Measurements from ENCODE around the gene LRP1B. TPM values are rescaled to one million over a fixed set of nuclear protein-coding genes. Genes with fewer than 3 reads are reported as not detected.

LRP1B gene
- total RNA-seq, 1 experiment from 2014 or later = 0.17 TPM

- Histone ChIP-seq H3K4me3 (ENCODE audit: insufficient read depth, low read depth, low read length) (no peak overlapping the region), H3K36me3 (replicated peaks; ENCODE audit: control insufficient read depth, insufficient read depth, low read length) (no peaks in the 10 kb centered on the region), H3K27me3 (ENCODE audit: control insufficient read depth, insufficient read depth, low read length) (no peaks in the 10 kb centered on the region)
- DNase-seq = no peak
Measured at GRCh38 chr2:142041996-142042395, 88.8 kb downstream of the LRP1B start.

GRCh38 chr2:142041105-142041504 lies 89.7 kb downstream of the LRP1B start:
- no peak overlapping the region for H3K4me3 ChIP-seq (ENCODE audit: insufficient read depth, low read depth, low read length)
- H3K36me3 ChIP-seq (replicated peaks; ENCODE audit: control insufficient read depth, insufficient read depth, low read length) = no peaks in the 10 kb centered on the region
- DNase-seq = no peak
- no peaks in the 10 kb centered on the region for H3K27me3 ChIP-seq (ENCODE audit: control insufficient read depth, insufficient read depth, low read length)

- Histone ChIP-seq H3K27me3 (ENCODE audit: control insufficient read depth, insufficient read depth, low read length) (no peaks in the 10 kb centered on the region), H3K4me3 (ENCODE audit: insufficient read depth, low read depth, low read length) (no peak overlapping the region), H3K36me3 (replicated peaks; ENCODE audit: control insufficient read depth, insufficient read depth, low read length) (no peaks in the 10 kb centered on the region)
- DNase-seq = no peak
Measured at GRCh38 chr2:142040556-142040955, 90.3 kb downstream of the LRP1B start.

GRCh38 chr2:142038826-142039225 lies 92.0 kb downstream of the LRP1B start:
- no peak for DNase-seq
- Histone ChIP-seq H3K36me3 (replicated peaks; ENCODE audit: control insufficient read depth, insufficient read depth, low read length) (no peaks in the 10 kb centered on the region), H3K4me3 (ENCODE audit: insufficient read depth, low read depth, low read length) (no peak overlapping the region), H3K27me3 (ENCODE audit: control insufficient read depth, insufficient read depth, low read length) (no peaks in the 10 kb centered on the region)

GRCh38 chr2:142037744-142038143 lies 93.1 kb downstream of the LRP1B start:
- no peaks in the 10 kb centered on the region for H3K27me3 ChIP-seq (ENCODE audit: control insufficient read depth, insufficient read depth, low read length)
- no peaks in the 10 kb centered on the region for H3K36me3 ChIP-seq (replicated peaks; ENCODE audit: control insufficient read depth, insufficient read depth, low read length)
- no peak for DNase-seq
- H3K4me3 ChIP-seq (ENCODE audit: insufficient read depth, low read depth, low read length) = no peak overlapping the region

GRCh38 chr2:142037066-142037465 lies 93.8 kb downstream of the LRP1B start:
- Histone ChIP-seq H3K4me3 (ENCODE audit: insufficient read depth, low read depth, low read length) (no peak overlapping the region), H3K36me3 (replicated peaks; ENCODE audit: control insufficient read depth, insufficient read depth, low read length) (no peaks in the 10 kb centered on the region), H3K27me3 (ENCODE audit: control insufficient read depth, insufficient read depth, low read length) (no peaks in the 10 kb centered on the region)
- DNase-seq = no peak

GRCh38 chr2:142033393-142033792 lies 97.4 kb downstream of the LRP1B start:
- Histone ChIP-seq H3K27me3 (ENCODE audit: control insufficient read depth, insufficient read depth, low read length) (no peaks in the 10 kb centered on the region), H3K4me3 (ENCODE audit: insufficient read depth, low read depth, low read length) (no peak overlapping the region), H3K36me3 (replicated peaks; ENCODE audit: control insufficient read depth, insufficient read depth, low read length) (no peaks in the 10 kb centered on the region)
- no peak for DNase-seq

GRCh38 chr2:142031656-142032055 lies 99.2 kb downstream of the LRP1B start:
- DNase-seq = no peak
- H3K27me3 ChIP-seq (ENCODE audit: control insufficient read depth, insufficient read depth, low read length) = no peaks in the 10 kb centered on the region
- H3K36me3 ChIP-seq (replicated peaks; ENCODE audit: control insufficient read depth, insufficient read depth, low read length) = no peaks in the 10 kb centered on the region
- no peak overlapping the region for H3K4me3 ChIP-seq (ENCODE audit: insufficient read depth, low read depth, low read length)

GRCh38 chr2:142030735-142031134 lies 100.1 kb downstream of the LRP1B start:
- H3K4me3 ChIP-seq (ENCODE audit: insufficient read depth, low read depth, low read length) = no peak overlapping the region
- no peaks in the 10 kb centered on the region for H3K27me3 ChIP-seq (ENCODE audit: control insufficient read depth, insufficient read depth, low read length)
- H3K36me3 ChIP-seq (replicated peaks; ENCODE audit: control insufficient read depth, insufficient read depth, low read length) = no peaks in the 10 kb centered on the region
- no peak for DNase-seq

GRCh38 chr2:142029974-142030373 lies 100.8 kb downstream of the LRP1B start:
- Histone ChIP-seq H3K4me3 (ENCODE audit: insufficient read depth, low read depth, low read length) (no peak overlapping the region), H3K27me3 (ENCODE audit: control insufficient read depth, insufficient read depth, low read length) (no peaks in the 10 kb centered on the region), H3K36me3 (replicated peaks; ENCODE audit: control insufficient read depth, insufficient read depth, low read length) (no peaks in the 10 kb centered on the region)
- DNase-seq = no peak

GRCh38 chr2:142025394-142025793 lies 105.4 kb downstream of the LRP1B start:
- no peak for DNase-seq
- no peaks in the 10 kb centered on the region for H3K36me3 ChIP-seq (replicated peaks; ENCODE audit: control insufficient read depth, insufficient read depth, low read length)
- H3K4me3 ChIP-seq (ENCODE audit: insufficient read depth, low read depth, low read length) = no peak overlapping the region
- no peaks in the 10 kb centered on the region for H3K27me3 ChIP-seq (ENCODE audit: control insufficient read depth, insufficient read depth, low read length)

GRCh38 chr2:142020368-142020767 lies 110.4 kb downstream of the LRP1B start:
- Histone ChIP-seq H3K4me3 (ENCODE audit: insufficient read depth, low read depth, low read length) (no peak overlapping the region), H3K36me3 (replicated peaks; ENCODE audit: control insufficient read depth, insufficient read depth, low read length) (no peaks in the 10 kb centered on the region), H3K27me3 (ENCODE audit: control insufficient read depth, insufficient read depth, low read length) (no peaks in the 10 kb centered on the region)
- no peak for DNase-seq

GRCh38 chr2:142014536-142014935 lies 116.3 kb downstream of the LRP1B start:
- Histone ChIP-seq H3K4me3 (ENCODE audit: insufficient read depth, low read depth, low read length) (no peak overlapping the region), H3K27me3 (ENCODE audit: control insufficient read depth, insufficient read depth, low read length) (no peaks in the 10 kb centered on the region), H3K36me3 (replicated peaks; ENCODE audit: control insufficient read depth, insufficient read depth, low read length) (no peaks in the 10 kb centered on the region)
- no peak for DNase-seq

- DNase-seq = no peak
- H3K36me3 ChIP-seq (replicated peaks; ENCODE audit: control insufficient read depth, insufficient read depth, low read length) = no peaks in the 10 kb centered on the region
- no peaks in the 10 kb centered on the region for H3K27me3 ChIP-seq (ENCODE audit: control insufficient read depth, insufficient read depth, low read length)
- H3K4me3 ChIP-seq (ENCODE audit: insufficient read depth, low read depth, low read length) = no peak overlapping the region
Measured at GRCh38 chr2:142012797-142013196, 118.0 kb downstream of the LRP1B start.

- no peak overlapping the region for H3K4me3 ChIP-seq (ENCODE audit: insufficient read depth, low read depth, low read length)
- no peak for DNase-seq
- no peaks in the 10 kb centered on the region for H3K36me3 ChIP-seq (replicated peaks; ENCODE audit: control insufficient read depth, insufficient read depth, low read length)
Measured at GRCh38 chr2:142010477-142011270, 120.1 kb downstream of the LRP1B start.

More at GRCh38 chr2:142010477-142011270, 120.1 kb downstream of the LRP1B start:
- H3K27me3 ChIP-seq (ENCODE audit: control insufficient read depth, insufficient read depth, low read length) = no peaks in the 10 kb centered on the region

Data from H7 (cell line).